GM06990 (cell line): ENCODE measurements around the gene ZNF652.

Experiments used
- DNase-seq: peaks from one replicate; pipeline ENCODE4 v3.0.0-alpha.2; 2011; ENCODE audit not compliant: insufficient read length; ENCODE audit errors: extremely low read depth
- H3K27me3 ChIP-seq: replicated peaks from 2 replicates; pipeline ENCODE4 v1.6.0; 2011; ENCODE audit warnings: low read length; ENCODE audit not compliant: control insufficient read depth, insufficient read depth
- H3K36me3 ChIP-seq: 2 replicates; pipeline ENCODE4 v1.5.1; 2011; ENCODE audit warnings: low read length; ENCODE audit not compliant: control insufficient read depth, insufficient read depth
- H3K4me3 ChIP-seq: replicated peaks from 2 replicates; pipeline ENCODE4 v1.5.1; 2011; ENCODE audit warnings: low read depth, mild to moderate bottlenecking, control low read depth, low read length
- CTCF ChIP-seq: IDR thresholded peaks from 2 replicates; pipeline ENCODE4 v1.5.1; 2011; ENCODE audit warnings: low read length, control low read depth, mild to moderate bottlenecking, inconsistent platforms; ENCODE audit not compliant: insufficient read depth, poor library complexity, severe bottlenecking

Gene ZNF652

GRCh38 chr17:49316258-49316570 lies 45.8 kb downstream of the ZNF652 start:
- peaks cover 2% of the 10 kb centered on the region for H3K36me3 ChIP-seq

GRCh38 chr17:49315551-49316257 lies 46.3 kb downstream of the ZNF652 start:
- no peaks in the 10 kb centered on the region for H3K27me3 ChIP-seq
- no peak for DNase-seq
- peaks cover 2% of the 10 kb centered on the region for H3K36me3 ChIP-seq
- TF ChIP-seq CTCF, result peak; percentile 74
- peak overlapping the region; percentile 12 for H3K4me3 ChIP-seq

More at GRCh38 chr17:49316258-49316570, 45.8 kb downstream of the ZNF652 start:
- DNase-seq, result no peak
- no peak for TF ChIP-seq CTCF
- Histone ChIP-seq H3K4me3 (no peak overlapping the region), H3K27me3 (no peaks in the 10 kb centered on the region)

- Histone ChIP-seq H3K4me3 (no peak overlapping the region), H3K27me3 (no peaks in the 10 kb centered on the region), H3K36me3 (peaks cover 4% of the 10 kb centered on the region)
- no peak for DNase-seq
- TF ChIP-seq CTCF, result no peak
Observed at GRCh38 chr17:49312722-49313121, 49.3 kb downstream of the ZNF652 start.

- no peak for DNase-seq
- no peak for TF ChIP-seq CTCF
- Histone ChIP-seq H3K27me3 (no peaks in the 10 kb centered on the region), H3K36me3 (peaks cover 4% of the 10 kb centered on the region), H3K4me3 (no peak overlapping the region)
Observed at GRCh38 chr17:49299996-49300395, 62.1 kb downstream of the ZNF652 start.

- no peak for TF ChIP-seq CTCF
- Histone ChIP-seq H3K27me3 (no peaks in the 10 kb centered on the region), H3K36me3 (peaks cover 4% of the 10 kb centered on the region), H3K4me3 (no peak overlapping the region)
- no peak for DNase-seq
Observed at GRCh38 chr17:49298371-49298976, 63.6 kb downstream of the ZNF652 start.
